GM23338 (cell line): ENCODE measurements around the gene ZDHHC13. TPM values are rescaled to one million over a fixed set of nuclear protein-coding genes. Genes with fewer than 3 reads are reported as not detected.

Experiments
- ATAC-seq: fragments of 200-7000 bp; cut with Tn5 transposase; 3 replicates; pipeline ENCODE4 v1.9.1; 2020
- DNase-seq: peaks from one replicate; pipeline ENCODE4 v3.0.0-alpha.2; 2015; ENCODE audit warnings: low spot score
- H2AFZ ChIP-seq: fragments of 200-600 bp; sonication (generic); 2 replicates; pipeline ENCODE4 v1.8.0; 2016; ENCODE audit warnings: antibody characterized with exemption, mild to moderate bottlenecking, moderate library complexity
- H3F3A ChIP-seq: fragments of 200-600 bp; sonication (generic); replicated peaks from 2 replicates; pipeline ENCODE4 v1.8.0; 2017; ENCODE audit warnings: antibody characterized with exemption, mixed run types, low read depth
- H3K27ac ChIP-seq: fragments of 200-600 bp; sonication (generic); 2 replicates; pipeline ENCODE4 v1.6.1; 2016; ENCODE audit warnings: low read depth
- H3K27me3 ChIP-seq: fragments of 200-600 bp; sonication (generic); 2 replicates; pipeline ENCODE4 v1.8.0; 2016; ENCODE audit warnings: mild to moderate bottlenecking, mixed run types, moderate library complexity; ENCODE audit not compliant: insufficient read depth
- H3K36me3 ChIP-seq: fragments of 200-600 bp; sonication (generic); 2 replicates; pipeline ENCODE4 v1.8.0; 2016; ENCODE audit warnings: mild to moderate bottlenecking; ENCODE audit not compliant: insufficient read depth
- H3K4me1 ChIP-seq: fragments of 200-600 bp; sonication (generic); 2 replicates; pipeline ENCODE4 v1.8.0; 2016; ENCODE audit warnings: mild to moderate bottlenecking, moderate library complexity; ENCODE audit not compliant: insufficient read depth
- H3K4me2 ChIP-seq: fragments of 200-600 bp; sonication (generic); 2 replicates; pipeline ENCODE4 v1.7.1; 2017; ENCODE audit warnings: mixed run types
- H3K4me3 ChIP-seq: fragments of 200-600 bp; sonication (generic); 2 replicates; pipeline ENCODE4 v1.6.1; 2016; ENCODE audit warnings: mixed run types
- H3K79me2 ChIP-seq: fragments of 200-600 bp; sonication (generic); replicated peaks from 2 replicates; pipeline ENCODE4 v1.8.0; 2017; ENCODE audit warnings: mild to moderate bottlenecking; ENCODE audit not compliant: insufficient read depth
- H3K9me2 ChIP-seq: fragments of 200-600 bp; sonication (generic); 2 replicates; pipeline ENCODE4 v1.8.0; 2017; ENCODE audit not compliant: insufficient read depth
- H4K20me1 ChIP-seq: fragments of 200-600 bp; sonication (generic); replicated peaks from 2 replicates; pipeline ENCODE4 v1.8.0; 2017; ENCODE audit warnings: mild to moderate bottlenecking; ENCODE audit not compliant: insufficient read depth
- H3K27ac Mint-ChIP-seq: 2 replicates; pipeline ENCODE4 v1.8.0; 2020; ENCODE audit warnings: inconsistent platforms, mild to moderate bottlenecking, moderate library complexity, mixed read lengths
- H3K27me3 Mint-ChIP-seq: 3 replicates; pipeline ENCODE4 v1.8.0; 2022; ENCODE audit warnings: low read depth, mild to moderate bottlenecking, moderate library complexity, mixed read lengths, inconsistent platforms; ENCODE audit not compliant: insufficient read depth, poor library complexity
- H3K36me3 Mint-ChIP-seq: 3 replicates; pipeline ENCODE4 v1.8.0; 2021; ENCODE audit warnings: low read depth, mild to moderate bottlenecking, inconsistent platforms, moderate library complexity, mixed read lengths
- H3K4me1 Mint-ChIP-seq: 3 replicates; pipeline ENCODE4 v1.8.0; 2020; ENCODE audit warnings: mild to moderate bottlenecking, inconsistent platforms, mixed read lengths
- H3K4me3 Mint-ChIP-seq: 3 replicates; pipeline ENCODE4 v1.8.0; 2021; ENCODE audit warnings: moderate library complexity, mild to moderate bottlenecking, inconsistent platforms, mixed read lengths
- H3K9me3 Mint-ChIP-seq: 3 replicates; pipeline ENCODE4 v1.8.0; 2020; ENCODE audit warnings: moderate library complexity, mild to moderate bottlenecking, inconsistent platforms, mixed read lengths
- CREB1 ChIP-seq: fragments of 250-450 bp; sonication (Bioruptor Pico); IDR thresholded peaks from 2 replicates; pipeline ENCODE4 v1.5.0; 2020; ENCODE audit warnings: low read depth, mild to moderate bottlenecking, moderate library complexity
- EZH2 ChIP-seq: fragments of 200-600 bp; sonication (generic); IDR thresholded peaks from one replicate; pipeline ENCODE4 v1.8.0; 2017; ENCODE audit warnings: antibody characterized with exemption, mild to moderate bottlenecking, low read depth; ENCODE audit not compliant: unreplicated experiment
- EZH2phosphoT487 ChIP-seq: fragments of 200-600 bp; sonication (generic); IDR thresholded peaks from one replicate; pipeline ENCODE4 v1.8.1; 2018; ENCODE audit warnings: antibody characterized with exemption; ENCODE audit not compliant: unreplicated experiment
- NANOG ChIP-seq: IDR thresholded peaks from 2 replicates; pipeline ENCODE4 v1.6.1; 2016; ENCODE audit warnings: antibody characterized with exemption, borderline replicate concordance
- POLR2AphosphoS5 ChIP-seq: IDR thresholded peaks from 2 replicates; pipeline ENCODE4 v1.6.1; 2016; ENCODE audit warnings: antibody characterized with exemption, low read depth
- STAT1 ChIP-seq: IDR thresholded peaks from one replicate; pipeline ENCODE4 v1.6.1; 2016; ENCODE audit warnings: antibody characterized with exemption; ENCODE audit not compliant: unreplicated experiment
- ZNF114 ChIP-seq: fragments of 250-450 bp; sonication (Bioruptor Pico); IDR thresholded peaks from 2 replicates; pipeline ENCODE4 v1.5.0; 2020; ENCODE audit warnings: mild to moderate bottlenecking, moderate library complexity
- ZNF331 ChIP-seq: fragments of 250-450 bp; sonication (Bioruptor Pico); IDR thresholded peaks from 2 replicates; pipeline ENCODE4 v1.5.0; 2020; ENCODE audit warnings: low read depth, mild to moderate bottlenecking, moderate library complexity
- polyA plus RNA-seq: library from polyadenylated mRNA; unstranded; fragments of >200 nt; fragmentation: Nextera tagmentation; extraction: Ambion mirVana; gene quantifications from 2 replicates; pipeline ENCODE4 v1.2.1, GENCODE V29; 2016
- total RNA-seq: library from RNA; depleted of rRNA; stranded (reverse); fragments of >200 nt; shearing (Covaris generic); gene quantifications from 2 replicates; pipeline ENCODE4 v1.2.3, GENCODE V29; 2014
- TF ChIP-seq, protein P1 (sequence below), 2 experiments: fragments of 200-600 bp in 1 of 2; sonication (generic) in 1 of 2; conservative IDR thresholded peaks; 2 replicates each; pipeline versions ENCODE4 v1.5.1 to v1.6.1; 2016 to 2017; ENCODE audit warnings: antibody characterized with exemption in 2 of 2, low read depth in 2 of 2, mild to moderate bottlenecking in 2 of 2, moderate library complexity in 1 of 2
- TF ChIP-seq, protein P2 (sequence below): IDR thresholded peaks from one replicate; pipeline ENCODE4 v1.6.1; 2018; ENCODE audit warnings: antibody characterized with exemption; ENCODE audit not compliant: unreplicated experiment
- TF ChIP-seq, protein P3 (sequence below): IDR thresholded peaks from 2 replicates; pipeline ENCODE4 v1.6.1; 2016; ENCODE audit warnings: antibody characterized with exemption

The ZDHHC13 gene
- total and polyA plus RNA-seq, 2 experiments from 2014 or later: 21.0 to 27.7 TPM

DNA sequence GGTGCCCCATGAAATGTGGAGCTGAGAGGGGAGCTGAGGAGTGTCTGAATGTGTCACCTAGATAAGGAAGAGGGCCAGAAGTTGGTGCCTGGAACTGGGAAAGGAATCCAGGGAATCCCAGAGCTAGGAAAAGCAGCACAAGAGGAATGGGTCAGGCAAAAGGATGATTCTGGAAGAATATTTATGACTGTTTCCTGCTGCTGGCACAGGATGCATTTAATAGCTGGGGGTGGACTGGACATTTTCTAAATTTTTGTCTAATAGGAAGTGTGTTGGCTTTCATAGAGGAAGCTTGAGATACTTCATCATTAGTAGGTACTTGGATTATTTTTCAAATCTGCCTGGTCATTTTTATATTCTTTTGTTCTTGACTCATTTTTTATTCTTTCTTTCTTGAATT lies 39.0 kb upstream of the ZDHHC13 start (continued):
- TF ChIP-seq, protein P1, sequence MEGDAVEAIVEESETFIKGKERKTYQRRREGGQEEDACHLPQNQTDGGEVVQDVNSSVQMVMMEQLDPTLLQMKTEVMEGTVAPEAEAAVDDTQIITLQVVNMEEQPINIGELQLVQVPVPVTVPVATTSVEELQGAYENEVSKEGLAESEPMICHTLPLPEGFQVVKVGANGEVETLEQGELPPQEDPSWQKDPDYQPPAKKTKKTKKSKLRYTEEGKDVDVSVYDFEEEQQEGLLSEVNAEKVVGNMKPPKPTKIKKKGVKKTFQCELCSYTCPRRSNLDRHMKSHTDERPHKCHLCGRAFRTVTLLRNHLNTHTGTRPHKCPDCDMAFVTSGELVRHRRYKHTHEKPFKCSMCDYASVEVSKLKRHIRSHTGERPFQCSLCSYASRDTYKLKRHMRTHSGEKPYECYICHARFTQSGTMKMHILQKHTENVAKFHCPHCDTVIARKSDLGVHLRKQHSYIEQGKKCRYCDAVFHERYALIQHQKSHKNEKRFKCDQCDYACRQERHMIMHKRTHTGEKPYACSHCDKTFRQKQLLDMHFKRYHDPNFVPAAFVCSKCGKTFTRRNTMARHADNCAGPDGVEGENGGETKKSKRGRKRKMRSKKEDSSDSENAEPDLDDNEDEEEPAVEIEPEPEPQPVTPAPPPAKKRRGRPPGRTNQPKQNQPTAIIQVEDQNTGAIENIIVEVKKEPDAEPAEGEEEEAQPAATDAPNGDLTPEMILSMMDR (conservative IDR thresholded peaks at IDR 0.05; ENCODE audit: low read depth in 2 of 2): no peak
- no peak for TF ChIP-seq ZNF331 (CRISPR knock-in tag)
- TF ChIP-seq, protein P2, sequence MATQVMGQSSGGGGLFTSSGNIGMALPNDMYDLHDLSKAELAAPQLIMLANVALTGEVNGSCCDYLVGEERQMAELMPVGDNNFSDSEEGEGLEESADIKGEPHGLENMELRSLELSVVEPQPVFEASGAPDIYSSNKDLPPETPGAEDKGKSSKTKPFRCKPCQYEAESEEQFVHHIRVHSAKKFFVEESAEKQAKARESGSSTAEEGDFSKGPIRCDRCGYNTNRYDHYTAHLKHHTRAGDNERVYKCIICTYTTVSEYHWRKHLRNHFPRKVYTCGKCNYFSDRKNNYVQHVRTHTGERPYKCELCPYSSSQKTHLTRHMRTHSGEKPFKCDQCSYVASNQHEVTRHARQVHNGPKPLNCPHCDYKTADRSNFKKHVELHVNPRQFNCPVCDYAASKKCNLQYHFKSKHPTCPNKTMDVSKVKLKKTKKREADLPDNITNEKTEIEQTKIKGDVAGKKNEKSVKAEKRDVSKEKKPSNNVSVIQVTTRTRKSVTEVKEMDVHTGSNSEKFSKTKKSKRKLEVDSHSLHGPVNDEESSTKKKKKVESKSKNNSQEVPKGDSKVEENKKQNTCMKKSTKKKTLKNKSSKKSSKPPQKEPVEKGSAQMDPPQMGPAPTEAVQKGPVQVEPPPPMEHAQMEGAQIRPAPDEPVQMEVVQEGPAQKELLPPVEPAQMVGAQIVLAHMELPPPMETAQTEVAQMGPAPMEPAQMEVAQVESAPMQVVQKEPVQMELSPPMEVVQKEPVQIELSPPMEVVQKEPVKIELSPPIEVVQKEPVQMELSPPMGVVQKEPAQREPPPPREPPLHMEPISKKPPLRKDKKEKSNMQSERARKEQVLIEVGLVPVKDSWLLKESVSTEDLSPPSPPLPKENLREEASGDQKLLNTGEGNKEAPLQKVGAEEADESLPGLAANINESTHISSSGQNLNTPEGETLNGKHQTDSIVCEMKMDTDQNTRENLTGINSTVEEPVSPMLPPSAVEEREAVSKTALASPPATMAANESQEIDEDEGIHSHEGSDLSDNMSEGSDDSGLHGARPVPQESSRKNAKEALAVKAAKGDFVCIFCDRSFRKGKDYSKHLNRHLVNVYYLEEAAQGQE: no peak

DNA sequence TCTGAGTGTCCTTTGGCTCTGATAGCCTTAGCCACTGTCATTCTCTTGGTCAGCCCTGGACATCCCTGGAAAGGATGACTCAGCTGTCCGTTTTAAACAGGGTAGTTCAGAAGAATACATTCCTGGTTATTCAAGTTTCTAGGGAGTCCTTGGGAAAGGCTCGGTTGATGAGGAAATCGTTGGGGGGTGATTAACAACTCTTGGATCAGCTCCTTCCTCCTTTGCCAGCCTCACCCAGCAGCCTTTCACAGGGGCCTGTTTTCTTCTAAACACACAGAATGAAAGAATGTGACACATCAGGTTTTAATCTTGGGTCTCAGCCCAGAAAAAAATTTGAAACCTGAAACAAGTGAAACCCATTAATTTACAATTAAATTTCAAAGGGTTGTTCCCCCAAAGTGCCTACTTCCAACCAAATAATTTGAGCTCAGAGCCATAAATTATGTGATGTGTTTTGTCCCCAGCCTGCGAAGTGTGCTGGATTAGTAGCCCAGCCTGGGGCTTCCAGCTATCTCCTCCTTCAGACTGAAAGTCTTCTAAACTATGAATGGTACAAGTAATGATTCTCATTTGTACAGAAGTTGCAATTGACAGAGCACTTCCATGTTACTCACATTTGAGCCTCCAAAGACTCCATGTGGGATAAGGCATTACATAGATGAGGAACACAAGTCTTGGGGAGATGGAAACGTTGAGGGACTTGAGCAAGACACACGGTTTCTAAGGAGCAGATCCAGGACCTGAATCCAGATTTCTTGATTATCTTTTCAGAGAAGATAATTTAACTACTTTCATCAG lies 37.1 kb upstream of the ZDHHC13 start:
- no peaks in the 10 kb centered on the region for H4K20me1 ChIP-seq
- H3K27me3 Mint-ChIP-seq: peaks cover 10% of the 10 kb centered on the region
- DNase-seq: no peak
- ATAC-seq: no peak
- no peak overlapping the region for H3K4me2 ChIP-seq
- H2AFZ ChIP-seq: no peak overlapping the region
- H3K4me1 Mint-ChIP-seq: peaks cover 10% of the 10 kb centered on the region
- no peak for TF ChIP-seq CREB1 (CRISPR knock-in tag)
- no peak for TF ChIP-seq POLR2AphosphoS5
- TF ChIP-seq, protein P3, sequence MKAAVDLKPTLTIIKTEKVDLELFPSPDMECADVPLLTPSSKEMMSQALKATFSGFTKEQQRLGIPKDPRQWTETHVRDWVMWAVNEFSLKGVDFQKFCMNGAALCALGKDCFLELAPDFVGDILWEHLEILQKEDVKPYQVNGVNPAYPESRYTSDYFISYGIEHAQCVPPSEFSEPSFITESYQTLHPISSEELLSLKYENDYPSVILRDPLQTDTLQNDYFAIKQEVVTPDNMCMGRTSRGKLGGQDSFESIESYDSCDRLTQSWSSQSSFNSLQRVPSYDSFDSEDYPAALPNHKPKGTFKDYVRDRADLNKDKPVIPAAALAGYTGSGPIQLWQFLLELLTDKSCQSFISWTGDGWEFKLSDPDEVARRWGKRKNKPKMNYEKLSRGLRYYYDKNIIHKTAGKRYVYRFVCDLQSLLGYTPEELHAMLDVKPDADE: no peak
- TF ChIP-seq, protein P2: no peak
- no peak for TF ChIP-seq EZH2
- TF ChIP-seq NANOG: no peak
- no peak for TF ChIP-seq EZH2phosphoT487
- no peak for TF ChIP-seq ZNF114 (CRISPR knock-in tag)
- TF ChIP-seq STAT1: no peak
- no peaks in the 10 kb centered on the region for H3K79me2 ChIP-seq
- H3F3A ChIP-seq: no peaks in the 10 kb centered on the region
- no peak overlapping the region for H3K4me3 Mint-ChIP-seq
- no peaks in the 10 kb centered on the region for H3K9me2 ChIP-seq
- H3K4me1 ChIP-seq: no peaks in the 10 kb centered on the region
- no peak overlapping the region for H3K27ac ChIP-seq
- H3K27me3 ChIP-seq: no peaks in the 10 kb centered on the region
- no peak overlapping the region for H3K27ac Mint-ChIP-seq
- H3K36me3 Mint-ChIP-seq: no peaks in the 10 kb centered on the region
- no peaks in the 10 kb centered on the region for H3K9me3 Mint-ChIP-seq
- no peak overlapping the region for H3K4me3 ChIP-seq
- no peaks in the 10 kb centered on the region for H3K36me3 ChIP-seq
